Thymus (tissue), 11 donors: ENCODE measurements around the gene RET. TPM values are rescaled to one million over a fixed set of nuclear protein-coding genes. Genes with fewer than 3 reads are reported as not detected.

Experiments used
- DNase-seq, 9 donors: peaks; one replicate each; pipeline ENCODE4 v3.0.0-alpha.2; 2013; ENCODE audit warnings: low spot score in 9 of 9, low read depth in 6 of 9, missing footprints in 1 of 9
- H3K27ac ChIP-seq, 2 donors: one replicate each; pipeline ENCODE4 v1.5.1; 2013; ENCODE audit warnings: control low read depth in 1 of 2, low read depth in 1 of 2, low read length in 1 of 2, mild to moderate bottlenecking in 1 of 2, moderate library complexity in 1 of 2
- H3K27me3 ChIP-seq, 2 donors: one replicate each; pipeline ENCODE4 v1.5.1; 2013; ENCODE audit warnings: low read length in 1 of 2; ENCODE audit not compliant: control insufficient read depth in 2 of 2, insufficient read depth in 1 of 2
- H3K36me3 ChIP-seq, 2 donors: one replicate each; pipeline ENCODE4 v1.5.1; 2013; ENCODE audit warnings: low read length in 1 of 2, mild to moderate bottlenecking in 1 of 2, moderate library complexity in 1 of 2; ENCODE audit not compliant: control insufficient read depth in 2 of 2, insufficient read depth in 2 of 2
- H3K4me1 ChIP-seq, 2 donors: one replicate each; pipeline ENCODE4 v1.5.1; 2013; ENCODE audit warnings: low read length in 2 of 2; ENCODE audit not compliant: control insufficient read depth in 2 of 2, insufficient read depth in 2 of 2
- H3K4me3 ChIP-seq, 2 donors: one replicate each; pipeline ENCODE4 v1.5.1; 2013; ENCODE audit warnings: low read length in 2 of 2, control low read depth in 1 of 2, mild to moderate bottlenecking in 1 of 2
- H3K9me3 ChIP-seq, 2 donors: one replicate each; pipeline ENCODE4 v1.5.1; 2013; ENCODE audit warnings: low read length in 1 of 2, mild to moderate bottlenecking in 1 of 2; ENCODE audit not compliant: control insufficient read depth in 2 of 2, insufficient read depth in 1 of 2
- WGBS: extraction: QIAGEN DNeasy Blood & Tissue Kit; methylation state at CpG from one replicate; pipeline ENCODE4 v1.1.7; 2013; 5-methylcytosine and 5-hydroxymethylcytosine counted together
- polyA plus RNA-seq: library from polyadenylated mRNA; stranded (reverse); fragments of 200-250 nt; gene quantifications from one replicate; pipeline ENCODE4 v1.2.3, GENCODE V29; 2013
- total RNA-seq: library from RNA; stranded (reverse); fragments of 120-200 nt; gene quantifications from one replicate; pipeline ENCODE4 v1.2.4, GENCODE V29; 2013
- donor health status: healthy.

RET gene
- total and polyA plus RNA-seq, 2 donors = 0.33 to 0.37 TPM

- H3K4me3 ChIP-seq = no peak overlapping the region
- DNase-seq = no peak
- peaks cover 0 to 8% of the 10 kb centered on the region in 2 donors for H3K27me3 ChIP-seq
- no peaks in the 10 kb centered on the region for H3K9me3 ChIP-seq
- H3K27ac ChIP-seq = no peak overlapping the region
- H3K36me3 ChIP-seq = no peaks in the 10 kb centered on the region
- H3K4me1 ChIP-seq = no peaks in the 10 kb centered on the region
- WGBS = 80% methylated on average over 3 of the region's 3 CpGs
Measured at GRCh38 chr10:43066481-43066880, 10.4 kb upstream of the RET start.

GRCh38 chr10:43067391-43068135, 9.3 kb upstream of the RET start:
- H3K36me3 ChIP-seq = no peaks in the 10 kb centered on the region
- WGBS = 96% methylated on average over 14 of the region's 14 CpGs
- H3K4me3 ChIP-seq = no peak overlapping the region
- no peaks in the 10 kb centered on the region for H3K9me3 ChIP-seq
- H3K4me1 ChIP-seq = no peaks in the 10 kb centered on the region
- no peak overlapping the region for H3K27ac ChIP-seq
- H3K27me3 ChIP-seq = peaks cover 0 to 8% of the 10 kb centered on the region in 2 donors
- no peak for DNase-seq

GRCh38 chr10:43068136-43068395, 8.8 kb upstream of the RET start:
- H3K4me1 ChIP-seq = no peaks in the 10 kb centered on the region
- H3K27me3 ChIP-seq = peaks cover 0 to 9% of the 10 kb centered on the region in 2 donors
- H3K36me3 ChIP-seq = no peaks in the 10 kb centered on the region
- H3K4me3 ChIP-seq = no peak overlapping the region
- H3K9me3 ChIP-seq = no peaks in the 10 kb centered on the region
- WGBS = 93% methylated on average over 5 of the region's 5 CpGs
- no peak overlapping the region for H3K27ac ChIP-seq
- DNase-seq = no peak

GRCh38 chr10:43068471-43069210, 8.2 kb upstream of the RET start:
- no peak for DNase-seq
- Histone ChIP-seq H3K9me3 (no peaks in the 10 kb centered on the region), H3K27ac (no peak overlapping the region), H3K4me1 (no peaks in the 10 kb centered on the region), H3K4me3 (no peak overlapping the region), H3K36me3 (no peaks in the 10 kb centered on the region), H3K27me3 (peaks cover 0 to 12% of the 10 kb centered on the region in 2 donors)
- 95% methylated on average over 14 of the region's 14 CpGs for WGBS

- Histone ChIP-seq H3K36me3 (no peaks in the 10 kb centered on the region), H3K27me3 (peaks cover 0 to 16% of the 10 kb centered on the region in 2 donors), H3K9me3 (no peaks in the 10 kb centered on the region), H3K27ac (no peak overlapping the region), H3K4me1 (no peaks in the 10 kb centered on the region), H3K4me3 (no peak overlapping the region)
- no peak for DNase-seq
- WGBS = 97% methylated on average over 5 of the region's 5 CpGs
Measured at GRCh38 chr10:43069211-43069515, 7.7 kb upstream of the RET start.

- Histone ChIP-seq H3K27me3 (peaks cover 0 to 19% of the 10 kb centered on the region in 2 donors), H3K4me3 (no peak overlapping the region), H3K4me1 (no peaks in the 10 kb centered on the region), H3K27ac (no peak overlapping the region), H3K36me3 (no peaks in the 10 kb centered on the region), H3K9me3 (no peaks in the 10 kb centered on the region)
- WGBS = 90% methylated on average over 4 of the region's 4 CpGs
- DNase-seq = no peak
Measured at GRCh38 chr10:43069579-43069978, 7.3 kb upstream of the RET start.

- 95% methylated on average over 17 of the region's 17 CpGs for WGBS
- DNase-seq = no peak
- Histone ChIP-seq H3K4me1 (no peaks in the 10 kb centered on the region), H3K4me3 (no peak overlapping the region), H3K9me3 (no peaks in the 10 kb centered on the region), H3K27ac (no peak overlapping the region), H3K27me3 (peaks cover 2 to 27% of the 10 kb centered on the region in 2 donors), H3K36me3 (no peaks in the 10 kb centered on the region)
Measured at GRCh38 chr10:43070121-43071085, 6.5 kb upstream of the RET start.

- Histone ChIP-seq H3K9me3 (no peaks in the 10 kb centered on the region), H3K4me3 (no peak overlapping the region), H3K4me1 (no peaks in the 10 kb centered on the region), H3K27me3 (peaks cover 17 to 41% of the 10 kb centered on the region in 2 donors), H3K27ac (no peak overlapping the region), H3K36me3 (no peaks in the 10 kb centered on the region)
- no peak for DNase-seq
- WGBS = 94% methylated on average over 19 of the region's 19 CpGs
Measured at GRCh38 chr10:43071865-43072650, 4.8 kb upstream of the RET start.
